ENCODE results near the gene CHPF2. TPM values are rescaled to one million over a fixed set of nuclear protein-coding genes. Genes with fewer than 3 reads are reported as not detected.

The CHPF2 gene
- total RNA-seq, 5 donors from 2014 or later (not counting 1 experiment from before 2014, with no cell fraction given): 34.2 to 66.1 (median 64.1) TPM

DNA sequence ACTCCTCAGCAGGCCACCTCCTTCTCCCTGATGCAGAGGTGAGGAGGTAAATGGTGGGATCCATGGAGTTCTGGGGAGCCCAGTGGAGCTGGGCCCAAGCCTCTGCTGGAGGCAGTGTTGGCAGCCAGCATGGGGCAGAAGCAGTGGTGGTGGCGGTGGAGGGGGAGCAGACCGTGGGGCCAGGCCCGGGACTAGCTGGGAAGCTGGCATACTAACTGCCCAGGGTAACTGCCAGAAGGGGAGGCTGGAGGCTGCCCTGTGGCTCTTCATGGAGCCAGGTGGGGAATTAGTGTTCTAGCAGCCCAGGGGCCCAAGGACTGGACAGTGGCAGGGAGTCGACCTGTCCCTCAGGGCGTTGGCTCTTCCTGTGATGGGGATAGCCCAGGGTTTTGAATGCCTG, 32.3 kb downstream of the CHPF2 start:
- ChIA-PET POLR2A (interaction anchor here in 1 of 2 donors (0.6 kb wide), 1 partner anchor 492 kb away, joined by 7 read pairs; no protein-coding TSS in a partner anchor), CTCF (no interaction called here)
- no peak overlapping the region for H3K27ac Mint-ChIP-seq
- H3K4me3 Mint-ChIP-seq: no peak overlapping the region
- ATAC-seq (replicated peaks in 1 of 4) (no peak), DNase-seq (no peak)
- 94% methylated on average over 3 of the region's 5 CpGs for WGBS (ENCODE audit: insufficient coverage)
- H3K36me3 Mint-ChIP-seq: no peaks in the 10 kb centered on the region
- Histone ChIP-seq H3K27me3 (replicated peaks in 1 of 2; ENCODE audit: control insufficient read depth in 2 of 2, extremely low read depth in 1 of 2, insufficient read depth in 2 of 2, low read length in 1 of 2) (peaks cover 0 to 37% of the 10 kb centered on the region in 2 experiments), H3K36me3 (ENCODE audit: control insufficient read depth in 2 of 2, extremely low read depth in 1 of 2, insufficient read depth in 1 of 2, low read length in 1 of 2) (no peaks in the 10 kb centered on the region), H3K4me3 (ENCODE audit: control insufficient read depth in 1 of 2, extremely low read depth in 1 of 2, low read length in 1 of 2) (no peak overlapping the region), H3K4me1 (ENCODE audit: control insufficient read depth in 1 of 2, extremely low read depth in 1 of 2, insufficient read depth in 2 of 2, low read length in 2 of 2) (no peaks in the 10 kb centered on the region), H3K27ac (ENCODE audit: low read length) (no peak overlapping the region), H3K9me3 (no peaks in the 10 kb centered on the region)
- H3K27me3 Mint-ChIP-seq: peaks cover 4 to 7% of the 10 kb centered on the region in 2 donors
- no peaks in the 10 kb centered on the region for H3K9me3 Mint-ChIP-seq
- H3K4me1 Mint-ChIP-seq: no peaks in the 10 kb centered on the region

DNA sequence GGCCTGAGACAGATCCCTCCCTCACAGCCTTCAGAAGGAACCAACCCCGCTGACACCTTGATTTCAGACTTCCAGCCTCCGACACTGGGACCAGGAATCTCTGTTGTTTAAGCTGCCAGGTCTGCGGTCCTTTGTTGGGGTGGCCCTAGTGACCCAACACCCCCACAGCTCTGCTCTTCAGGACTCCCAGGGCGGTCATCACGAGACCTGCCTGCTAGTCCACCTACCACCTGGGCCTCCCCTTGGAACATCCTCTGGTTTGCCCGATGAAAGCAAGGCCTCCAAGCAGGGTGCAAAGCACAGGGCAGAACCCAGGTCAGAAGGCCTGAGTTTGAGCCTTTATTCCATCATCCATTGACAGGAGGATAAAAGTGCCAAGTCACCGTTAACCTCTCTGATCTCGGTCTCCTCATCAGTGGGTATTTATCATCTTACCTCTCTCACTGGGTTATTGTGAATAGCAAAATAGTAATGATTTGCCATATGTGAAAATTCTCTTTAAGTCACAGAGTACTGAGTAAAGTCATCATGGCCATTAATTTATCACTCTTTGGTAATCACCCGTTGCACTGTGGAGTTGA, 33.2 kb downstream of the CHPF2 start:
- Mint-ChIP-seq H3K27me3 (peaks cover 4 to 7% of the 10 kb centered on the region in 2 donors), H3K9me3 (no peaks in the 10 kb centered on the region), H3K4me1 (peaks cover 0 to 2% (median 0%) of the 10 kb centered on the region in 3 donors), H3K36me3 (no peaks in the 10 kb centered on the region), H3K27ac (no peak overlapping the region), H3K4me3 (no peak overlapping the region)
- Histone ChIP-seq H3K27me3 (replicated peaks in 1 of 2; ENCODE audit: control insufficient read depth in 2 of 2, extremely low read depth in 1 of 2, insufficient read depth in 2 of 2, low read length in 1 of 2) (peaks cover 0 to 35% of the 10 kb centered on the region in 2 experiments), H3K4me1 (ENCODE audit: control insufficient read depth in 1 of 2, extremely low read depth in 1 of 2, insufficient read depth in 2 of 2, low read length in 2 of 2) (no peaks in the 10 kb centered on the region), H3K9me3 (no peaks in the 10 kb centered on the region), H3K27ac (ENCODE audit: low read length) (no peak overlapping the region), H3K36me3 (ENCODE audit: control insufficient read depth in 2 of 2, extremely low read depth in 1 of 2, insufficient read depth in 1 of 2, low read length in 1 of 2) (no peaks in the 10 kb centered on the region), H3K4me3 (ENCODE audit: control insufficient read depth in 1 of 2, extremely low read depth in 1 of 2, low read length in 1 of 2) (no peak overlapping the region)
- DNase-seq: no peak
- no peak for ATAC-seq (replicated peaks in 1 of 4)
- CTCF ChIA-PET: no interaction called here
- 91% methylated on average over 6 of the region's 9 CpGs for WGBS (ENCODE audit: insufficient coverage)
- POLR2A ChIA-PET: no interaction called here

DNA sequence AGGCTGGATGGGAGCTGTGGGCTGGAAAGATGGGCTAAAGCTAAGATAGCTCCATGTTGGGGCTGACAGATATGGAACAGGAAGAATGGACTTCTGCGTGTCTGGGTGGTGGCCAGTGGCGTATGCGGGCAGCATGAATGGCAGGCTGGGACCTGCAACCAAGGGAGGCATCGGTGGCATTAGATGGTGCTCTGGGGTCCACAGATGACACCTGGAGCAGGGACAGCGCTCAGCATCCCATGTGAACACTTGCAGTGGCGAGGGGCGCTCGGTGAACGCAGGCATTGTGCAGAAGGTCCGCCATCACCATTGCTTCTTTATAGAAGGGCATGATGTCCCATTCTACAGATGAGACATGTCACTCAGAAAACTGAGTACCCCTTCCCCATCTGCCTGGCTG, 37.2 kb downstream of the CHPF2 start:
- H3K4me1 Mint-ChIP-seq: peaks cover 17 to 21% (median 18%) of the 10 kb centered on the region in 3 donors
- CTCF ChIA-PET: interaction anchor here (0.7 to 1.0 kb wide), 2 partner anchors 25 to 107 kb away, joined by 3 read pairs; no protein-coding TSS in a partner anchor
- ATAC-seq (replicated peaks in 1 of 4) (no peak), DNase-seq (no peak)
- POLR2A ChIA-PET: no interaction called here
- 95% methylated on average over 10 of the region's 10 CpGs for WGBS (ENCODE audit: insufficient coverage)
- H3K4me3 ChIP-seq (ENCODE audit: control insufficient read depth in 1 of 2, extremely low read depth in 1 of 2, low read length in 1 of 2): no peak overlapping the region
- no peak overlapping the region for H3K27ac ChIP-seq (ENCODE audit: low read length)
- peaks cover 0 to 9% of the 10 kb centered on the region in 2 experiments for H3K27me3 ChIP-seq (replicated peaks in 1 of 2; ENCODE audit: control insufficient read depth in 2 of 2, extremely low read depth in 1 of 2, insufficient read depth in 2 of 2, low read length in 1 of 2)
- no peaks in the 10 kb centered on the region for H3K9me3 Mint-ChIP-seq
- H3K4me3 Mint-ChIP-seq: no peak overlapping the region
- no peaks in the 10 kb centered on the region for H3K9me3 ChIP-seq
- H3K27me3 Mint-ChIP-seq: peaks cover 1 to 4% of the 10 kb centered on the region in 2 donors
- no peaks in the 10 kb centered on the region for H3K36me3 Mint-ChIP-seq
- H3K27ac Mint-ChIP-seq: no peak overlapping the region
- peaks cover 0 to 15% of the 10 kb centered on the region in 2 experiments for H3K4me1 ChIP-seq (ENCODE audit: control insufficient read depth in 1 of 2, extremely low read depth in 1 of 2, insufficient read depth in 2 of 2, low read length in 2 of 2)
- no peaks in the 10 kb centered on the region for H3K36me3 ChIP-seq (ENCODE audit: control insufficient read depth in 2 of 2, extremely low read depth in 1 of 2, insufficient read depth in 1 of 2, low read length in 1 of 2)

DNA sequence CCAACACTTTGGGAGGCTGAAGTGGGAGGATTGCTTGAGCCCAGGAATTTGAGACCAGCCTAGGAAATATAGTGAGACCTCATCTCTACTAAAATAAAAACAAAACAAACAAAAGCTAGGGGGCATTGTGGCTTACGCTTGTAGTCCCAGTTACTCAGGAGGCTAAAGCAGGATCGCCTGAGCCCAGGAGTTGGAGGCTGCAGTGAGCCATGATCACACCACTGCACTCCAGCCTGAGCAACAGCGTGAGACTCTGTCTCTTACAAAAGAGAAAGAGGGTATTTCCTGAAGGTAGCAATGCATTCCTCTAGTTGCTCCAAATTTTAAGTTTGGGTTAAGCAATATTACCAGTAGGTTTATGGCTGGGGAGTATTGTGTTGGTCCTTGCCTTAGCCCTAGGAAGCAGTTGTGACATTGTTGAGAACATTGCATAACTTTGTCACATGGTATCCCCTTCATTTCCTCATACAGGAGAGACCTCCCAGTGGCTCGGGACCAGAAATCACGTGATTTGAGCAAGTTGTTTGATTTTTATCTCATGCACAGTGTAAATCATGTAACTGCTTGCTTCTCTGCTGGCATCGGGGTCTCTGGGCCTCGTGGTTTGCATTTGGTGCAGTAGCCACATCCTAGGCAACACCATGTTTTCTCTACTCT, 39.5 kb downstream of the CHPF2 start:
- Mint-ChIP-seq H3K4me1 (peaks cover 34 to 38% (median 36%) of the 10 kb centered on the region in 3 donors), H3K9me3 (no peaks in the 10 kb centered on the region), H3K36me3 (no peaks in the 10 kb centered on the region), H3K27ac (peak overlapping the region; percentile 36 to 84), H3K27me3 (no peaks in the 10 kb centered on the region), H3K4me3 (no peak overlapping the region)
- H3K36me3 ChIP-seq (ENCODE audit: control insufficient read depth in 2 of 2, extremely low read depth in 1 of 2, insufficient read depth in 1 of 2, low read length in 1 of 2): no peaks in the 10 kb centered on the region
- ATAC-seq (replicated peaks in 1 of 4): peak; percentile 25 to 67 (median 40)
- H3K27me3 ChIP-seq (replicated peaks in 1 of 2; ENCODE audit: control insufficient read depth in 2 of 2, extremely low read depth in 1 of 2, insufficient read depth in 2 of 2, low read length in 1 of 2): peaks cover 0 to 13% of the 10 kb centered on the region in 2 experiments
- ChIA-PET CTCF (no interaction called here), POLR2A (no interaction called here)
- H3K4me3 ChIP-seq (ENCODE audit: control insufficient read depth in 1 of 2, extremely low read depth in 1 of 2, low read length in 1 of 2): no peak overlapping the region
- no peaks in the 10 kb centered on the region for H3K9me3 ChIP-seq
- 37% methylated on average over 5 of the region's 7 CpGs for WGBS (ENCODE audit: insufficient coverage)
- peak in 3 of 35 experiments; percentile 27 to 40 (median 29) for DNase-seq
- H3K4me1 ChIP-seq (ENCODE audit: control insufficient read depth in 1 of 2, extremely low read depth in 1 of 2, insufficient read depth in 2 of 2, low read length in 2 of 2): peaks cover 0 to 31% of the 10 kb centered on the region in 2 experiments
- peak overlapping the region; percentile 7 for H3K27ac ChIP-seq (ENCODE audit: low read length)

DNA sequence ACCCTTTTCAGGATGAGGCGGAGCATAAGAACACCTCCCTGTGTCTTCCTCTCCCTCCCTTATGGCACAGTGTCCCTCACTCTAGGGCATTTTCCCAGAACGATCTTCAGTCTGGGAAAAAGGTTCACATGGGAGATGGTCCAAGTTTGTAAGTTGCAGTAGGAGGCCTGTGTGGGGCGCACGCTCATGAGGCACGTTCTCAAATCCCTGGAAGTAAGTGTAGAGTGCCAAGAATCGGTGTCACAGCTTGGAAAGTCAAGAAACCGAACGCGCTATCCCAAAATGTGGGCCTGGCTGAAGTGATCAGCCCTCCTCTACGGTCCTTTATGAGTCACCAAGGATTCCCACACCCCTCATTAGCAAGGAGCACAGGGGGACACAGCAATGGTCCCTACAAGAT, 40.1 kb downstream of the CHPF2 start:
- Histone ChIP-seq H3K9me3 (no peaks in the 10 kb centered on the region), H3K27ac (ENCODE audit: low read length) (no peak overlapping the region), H3K4me1 (ENCODE audit: control insufficient read depth in 1 of 2, extremely low read depth in 1 of 2, insufficient read depth in 2 of 2, low read length in 2 of 2) (peaks cover 0 to 35% of the 10 kb centered on the region in 2 experiments), H3K4me3 (ENCODE audit: control insufficient read depth in 1 of 2, extremely low read depth in 1 of 2, low read length in 1 of 2) (no peak overlapping the region), H3K36me3 (ENCODE audit: control insufficient read depth in 2 of 2, extremely low read depth in 1 of 2, insufficient read depth in 1 of 2, low read length in 1 of 2) (no peaks in the 10 kb centered on the region), H3K27me3 (replicated peaks in 1 of 2; ENCODE audit: control insufficient read depth in 2 of 2, extremely low read depth in 1 of 2, insufficient read depth in 2 of 2, low read length in 1 of 2) (peaks cover 0 to 16% of the 10 kb centered on the region in 2 experiments)
- H3K27ac Mint-ChIP-seq: peak overlapping the region; percentile 36 to 84
- H3K27me3 Mint-ChIP-seq: no peaks in the 10 kb centered on the region
- peak overlapping the region in 1 of 3 donors; percentile 3 for H3K4me3 Mint-ChIP-seq
- DNase-seq: no peak
- H3K9me3 Mint-ChIP-seq: no peaks in the 10 kb centered on the region
- no peaks in the 10 kb centered on the region for H3K36me3 Mint-ChIP-seq
- ChIA-PET POLR2A (no interaction called here), CTCF (no interaction called here)
- H3K4me1 Mint-ChIP-seq: peaks cover 37 to 42% (median 40%) of the 10 kb centered on the region in 3 donors
- 87% methylated on average over 8 of the region's 10 CpGs for WGBS (ENCODE audit: insufficient coverage)
- no peak for ATAC-seq (replicated peaks in 1 of 4)

DNA sequence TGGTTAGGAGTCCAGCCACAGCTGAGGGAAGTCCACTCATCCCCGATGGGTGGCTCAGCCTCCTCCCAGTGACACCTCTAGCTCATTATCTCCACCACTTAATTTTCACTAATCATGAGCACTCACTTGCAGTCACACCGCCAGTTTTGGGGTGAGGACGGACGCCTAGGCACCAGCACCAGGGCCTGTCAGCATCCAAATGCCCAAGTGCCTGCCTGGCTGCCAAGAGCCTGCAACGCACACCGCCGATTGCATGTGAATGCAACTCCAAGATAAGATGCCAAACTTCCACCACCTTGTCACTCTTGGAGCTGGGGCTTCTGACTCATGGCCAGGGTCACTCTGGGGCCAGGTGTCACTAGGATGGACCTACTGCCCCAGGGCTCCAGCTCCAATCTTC, 40.6 kb downstream of the CHPF2 start:
- Mint-ChIP-seq H3K4me1 (peaks cover 37 to 45% (median 43%) of the 10 kb centered on the region in 3 donors), H3K4me3 (no peak overlapping the region), H3K27ac (no peak overlapping the region), H3K36me3 (no peaks in the 10 kb centered on the region), H3K27me3 (no peaks in the 10 kb centered on the region), H3K9me3 (no peaks in the 10 kb centered on the region)
- 95% methylated on average over 7 of the region's 7 CpGs for WGBS (ENCODE audit: insufficient coverage)
- CTCF ChIA-PET: no interaction called here
- Histone ChIP-seq H3K4me1 (ENCODE audit: control insufficient read depth in 1 of 2, extremely low read depth in 1 of 2, insufficient read depth in 2 of 2, low read length in 2 of 2) (peaks cover 0 to 40% of the 10 kb centered on the region in 2 experiments), H3K9me3 (no peaks in the 10 kb centered on the region), H3K36me3 (ENCODE audit: control insufficient read depth in 2 of 2, extremely low read depth in 1 of 2, insufficient read depth in 1 of 2, low read length in 1 of 2) (no peaks in the 10 kb centered on the region), H3K4me3 (ENCODE audit: control insufficient read depth in 1 of 2, extremely low read depth in 1 of 2, low read length in 1 of 2) (no peak overlapping the region), H3K27me3 (replicated peaks in 1 of 2; ENCODE audit: control insufficient read depth in 2 of 2, extremely low read depth in 1 of 2, insufficient read depth in 2 of 2, low read length in 1 of 2) (peaks cover 0 to 16% of the 10 kb centered on the region in 2 experiments), H3K27ac (ENCODE audit: low read length) (no peak overlapping the region)
- POLR2A ChIA-PET: no interaction called here
- DNase-seq (no peak), ATAC-seq (replicated peaks in 1 of 4) (no peak)

Data from T-cell (primary cell).